Thyroid gland (tissue), 4 donors: ENCODE data around the gene HRH3. TPM values are rescaled to one million over a fixed set of nuclear protein-coding genes. Genes with fewer than 3 reads are reported as not detected.

ENCODE experiments used
- DNase-seq, 2 donors: peaks; one replicate each; pipeline ENCODE4 v3.0.0-alpha.2; 2019
- H3K27ac ChIP-seq, 3 donors: fragments of 200-600 bp; sonication (generic); 1 replicate in 2 of 3; 2 replicates in 1 of 3; pipeline ENCODE4 v1.5.1; 2016 to 2019; ENCODE audit warnings: mild to moderate bottlenecking in 1 of 3, moderate library complexity in 1 of 3
- H3K27me3 ChIP-seq: fragments of 200-600 bp; sonication (generic); one replicate; pipeline ENCODE4 v1.5.1; 2019
- H3K36me3 ChIP-seq, 2 donors: fragments of 200-600 bp; sonication (generic); one replicate each; pipeline ENCODE4 v1.5.1; 2016 to 2019
- H3K4me1 ChIP-seq, 2 donors: fragments of 200-600 bp; sonication (generic); one replicate each; pipeline ENCODE4 v1.5.1; 2017 to 2019
- H3K4me3 ChIP-seq, 3 donors: fragments of 200-600 bp; sonication (generic); replicated peaks in 1 of 3; 1 replicate in 2 of 3; 2 replicates in 1 of 3; pipeline ENCODE4 v1.5.1; 2016; ENCODE audit warnings: mild to moderate bottlenecking in 1 of 3
- H3K9me3 ChIP-seq: fragments of 200-600 bp; sonication (generic); one replicate; pipeline ENCODE4 v1.5.1; 2017
- POLR2A ChIP-seq, 2 donors: fragments of 450-650 bp; IDR thresholded peaks; one replicate each; pipeline ENCODE4 v1.6.1; 2017; ENCODE audit warnings: antibody characterized with exemption in 2 of 2, mild to moderate bottlenecking in 2 of 2, moderate library complexity in 1 of 2
- WGBS, 2 donors: methylation state at CpG; one replicate each; pipeline ENCODE4 v1.1.5; 2017; 5-methylcytosine and 5-hydroxymethylcytosine counted together
- intact Hi-C: fragments of 100-400 bp; cut with DNase I; formaldehyde crosslinking; loops from one replicate; pipeline ENCODE4 v1.15.1; 2023
- total RNA-seq, 4 donors: library from RNA; depleted of rRNA; stranded (reverse); fragments of >200 nt; gene quantifications; one replicate each; pipeline ENCODE4 v1.2.3, GENCODE V29; 2016
- TF ChIP-seq, protein P1 (sequence below), 6 experiments: fragments of 200-600 bp in 3 of 6; fragments of 450-650 bp in 3 of 6; sonication (generic) in 3 of 6; IDR thresholded peaks; one replicate each; pipeline ENCODE4 v1.5.1; 2016 to 2019; ENCODE audit warnings: antibody characterized with exemption in 6 of 6, mild to moderate bottlenecking in 2 of 6, inconsistent platforms in 1 of 6, moderate library complexity in 1 of 6

The HRH3 gene
- total RNA-seq, 4 donors from 2014 or later: not detected

DNA sequence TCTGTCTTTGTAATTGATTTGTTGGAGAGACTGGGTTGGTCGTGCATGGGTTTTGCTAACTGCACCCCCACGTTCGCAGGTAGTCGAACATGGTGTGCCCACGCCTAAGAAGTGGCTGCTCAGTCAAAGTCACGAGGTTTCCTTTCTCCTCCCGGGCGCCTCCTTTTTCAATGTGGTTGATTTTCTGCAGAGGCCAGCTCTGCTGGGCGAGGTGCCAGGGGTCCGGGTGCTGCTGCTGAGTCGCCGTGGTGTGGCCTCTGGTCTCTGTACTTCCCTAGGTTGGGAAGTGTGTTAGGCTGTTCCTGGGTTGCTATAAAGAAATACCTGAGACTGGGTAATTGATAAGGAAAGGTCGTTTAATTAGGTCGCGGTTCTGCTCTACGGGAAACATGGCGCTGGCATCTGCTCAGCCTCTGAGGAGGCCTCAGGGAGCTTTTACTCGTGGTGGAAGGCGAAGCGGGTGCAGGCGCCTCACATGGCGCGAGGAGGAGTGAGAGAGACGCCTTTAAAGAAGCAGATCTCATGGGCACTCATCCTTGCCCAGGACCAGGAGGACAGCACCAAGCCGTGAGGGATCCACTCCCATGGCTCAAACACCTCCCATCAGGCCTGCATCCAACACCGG lies 32.4 kb upstream of the HRH3 start:
- Histone ChIP-seq H3K27ac (no peak overlapping the region), H3K27me3 (no peaks in the 10 kb centered on the region), H3K4me3 (no peak overlapping the region), H3K36me3 (peaks cover 5 to 9% of the 10 kb centered on the region in 2 donors), H3K4me1 (peaks cover 0 to 11% of the 10 kb centered on the region in 2 donors), H3K9me3 (no peaks in the 10 kb centered on the region)
- WGBS, 2 donors: 94 to 95% methylated on average over 24 to 26 of the region's 26 CpGs
- no peak for TF ChIP-seq POLR2A (IDR thresholded peaks at IDR 0.05)
- no peak for DNase-seq
- intact Hi-C loops: no loop called here

DNA sequence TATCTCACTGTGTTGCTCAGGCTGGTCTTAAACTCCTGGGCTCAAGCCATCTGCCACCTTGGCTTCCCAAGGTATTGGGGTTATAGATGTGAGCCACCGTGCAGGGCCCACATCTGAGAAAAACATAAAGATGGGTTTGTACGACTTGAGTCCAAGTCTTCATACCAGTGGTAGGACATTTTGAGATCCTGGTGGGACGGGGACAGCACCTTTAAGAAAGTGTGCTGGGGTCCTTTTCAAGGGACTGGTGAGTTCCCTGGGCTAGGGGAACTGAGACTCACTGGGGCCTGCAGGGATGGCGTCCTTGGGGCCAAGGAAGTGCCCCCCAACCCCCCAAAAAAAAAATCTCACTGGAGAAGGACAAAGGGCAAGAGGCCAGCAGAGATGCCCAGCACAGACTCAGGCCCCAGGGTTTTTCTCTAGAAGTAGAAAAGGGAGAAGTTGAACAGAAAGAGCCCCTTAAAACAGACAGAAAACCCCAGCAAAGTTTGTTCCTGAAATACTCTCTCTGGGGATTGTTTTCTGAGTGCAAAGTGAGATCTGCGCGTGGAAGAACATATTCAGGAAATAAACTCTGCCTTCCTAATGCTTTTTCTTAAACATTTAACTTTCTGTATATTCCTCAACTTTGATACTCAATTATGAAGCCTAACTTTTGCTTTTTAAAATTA lies 28.9 kb upstream of the HRH3 start:
- no peak for TF ChIP-seq POLR2A (IDR thresholded peaks at IDR 0.05)
- TF ChIP-seq, protein P1, sequence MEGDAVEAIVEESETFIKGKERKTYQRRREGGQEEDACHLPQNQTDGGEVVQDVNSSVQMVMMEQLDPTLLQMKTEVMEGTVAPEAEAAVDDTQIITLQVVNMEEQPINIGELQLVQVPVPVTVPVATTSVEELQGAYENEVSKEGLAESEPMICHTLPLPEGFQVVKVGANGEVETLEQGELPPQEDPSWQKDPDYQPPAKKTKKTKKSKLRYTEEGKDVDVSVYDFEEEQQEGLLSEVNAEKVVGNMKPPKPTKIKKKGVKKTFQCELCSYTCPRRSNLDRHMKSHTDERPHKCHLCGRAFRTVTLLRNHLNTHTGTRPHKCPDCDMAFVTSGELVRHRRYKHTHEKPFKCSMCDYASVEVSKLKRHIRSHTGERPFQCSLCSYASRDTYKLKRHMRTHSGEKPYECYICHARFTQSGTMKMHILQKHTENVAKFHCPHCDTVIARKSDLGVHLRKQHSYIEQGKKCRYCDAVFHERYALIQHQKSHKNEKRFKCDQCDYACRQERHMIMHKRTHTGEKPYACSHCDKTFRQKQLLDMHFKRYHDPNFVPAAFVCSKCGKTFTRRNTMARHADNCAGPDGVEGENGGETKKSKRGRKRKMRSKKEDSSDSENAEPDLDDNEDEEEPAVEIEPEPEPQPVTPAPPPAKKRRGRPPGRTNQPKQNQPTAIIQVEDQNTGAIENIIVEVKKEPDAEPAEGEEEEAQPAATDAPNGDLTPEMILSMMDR (IDR thresholded peaks at IDR 0.05): no peak
- Histone ChIP-seq H3K4me3 (no peak overlapping the region), H3K9me3 (no peaks in the 10 kb centered on the region), H3K27ac (no peak overlapping the region), H3K4me1 (peaks cover 7 to 11% of the 10 kb centered on the region in 2 donors), H3K27me3 (no peaks in the 10 kb centered on the region), H3K36me3 (no peaks in the 10 kb centered on the region)
- 74 to 84% methylated on average over 6 of the region's 6 CpGs for WGBS, 2 donors
- no peak for DNase-seq
- intact Hi-C loops: no loop called here

- no peak overlapping the region for H3K27ac ChIP-seq
- H3K36me3 ChIP-seq: no peaks in the 10 kb centered on the region
- H3K27me3 ChIP-seq: no peaks in the 10 kb centered on the region
- WGBS, 2 donors: 58 to 70% methylated on average over 15 to 17 of the region's 22 CpGs
- TF ChIP-seq, protein P1 (IDR thresholded peaks at IDR 0.05): no peak
- no peak for TF ChIP-seq POLR2A (IDR thresholded peaks at IDR 0.05)
- intact Hi-C loops: no loop called here
- peak; percentile 69 to 80 for DNase-seq
- H3K4me3 ChIP-seq: no peak overlapping the region
- H3K9me3 ChIP-seq: no peaks in the 10 kb centered on the region
- peaks cover 7 to 11% of the 10 kb centered on the region in 2 donors for H3K4me1 ChIP-seq
Measured at GRCh38 chr20:62246872-62247652, 27.0 kb upstream of the HRH3 start.

DNA sequence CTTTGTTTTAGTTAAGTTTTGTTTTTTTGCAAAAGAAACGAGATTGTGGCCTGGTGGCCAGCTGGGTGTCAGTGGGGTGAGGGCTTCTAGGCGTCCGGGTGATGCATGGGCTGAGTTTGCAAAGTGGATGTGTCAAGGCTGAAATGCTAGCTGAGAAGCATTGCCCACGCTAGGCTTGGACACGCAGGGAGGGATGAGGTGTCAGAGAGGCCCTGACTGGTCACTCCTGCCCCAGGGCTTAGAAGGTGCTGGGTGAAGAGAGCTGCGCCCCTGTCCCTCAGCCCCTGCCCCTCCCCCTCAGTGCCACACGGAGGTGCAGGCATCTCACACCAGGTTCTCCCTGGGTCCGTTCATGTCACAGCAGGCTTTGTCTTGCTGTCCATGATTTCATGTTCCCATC lies 26.4 kb upstream of the HRH3 start:
- H3K27ac ChIP-seq: no peak overlapping the region

GRCh38 chr20:62245911-62246280 lies 25.8 kb upstream of the HRH3 start:
- Histone ChIP-seq H3K4me3 (no peak overlapping the region), H3K9me3 (no peaks in the 10 kb centered on the region), H3K27ac (no peak overlapping the region), H3K36me3 (no peaks in the 10 kb centered on the region), H3K27me3 (no peaks in the 10 kb centered on the region), H3K4me1 (peaks cover 10 to 11% of the 10 kb centered on the region in 2 donors)
- WGBS, 2 donors: 90 to 91% methylated on average over 15 to 19 of the region's 19 CpGs
- DNase-seq: no peak
- intact Hi-C loops: no loop called here
- no peak for TF ChIP-seq POLR2A (IDR thresholded peaks at IDR 0.05)
- TF ChIP-seq, protein P1 (IDR thresholded peaks at IDR 0.05): no peak

More for the DNA sequence above, 26.4 kb upstream of the HRH3 start:
- WGBS, 2 donors: 84 to 86% methylated on average over 6 to 8 of the region's 8 CpGs
- Histone ChIP-seq H3K36me3 (no peaks in the 10 kb centered on the region), H3K9me3 (no peaks in the 10 kb centered on the region), H3K4me1 (peaks cover 9 to 11% of the 10 kb centered on the region in 2 donors), H3K4me3 (no peak overlapping the region), H3K27me3 (no peaks in the 10 kb centered on the region)
- TF ChIP-seq, protein P1 (IDR thresholded peaks at IDR 0.05): no peak
- TF ChIP-seq POLR2A (IDR thresholded peaks at IDR 0.05): no peak
- no peak for DNase-seq
- intact Hi-C loops: no loop called here
